ENCODE results near the gene ABTB1. TPM values are rescaled to one million over a fixed set of nuclear protein-coding genes. Genes with fewer than 3 reads are reported as not detected.

ABTB1 gene
- polyA plus RNA-seq, 1 of the 3 experiments (the other 2 are of a cell fraction), result 30.8 TPM

- no peak for TF ChIP-seq USF1 (IDR thresholded peaks at IDR 0.05; ENCODE audit: borderline replicate concordance, low read depth)
- no peak for TF ChIP-seq USF2 (IDR thresholded peaks at IDR 0.05; ENCODE audit: borderline replicate concordance, low read depth, low read length)
- no peak for TF ChIP-seq GATA2 (CRISPR knock-in tag; IDR thresholded peaks at IDR 0.05)
- no peak for TF ChIP-seq NFIC (IDR thresholded peaks at IDR 0.05; ENCODE audit: borderline replicate concordance)
These were observed 50.3 kb downstream of the ABTB1 start (continued) for GRCh38 chr3:127723011-127723567.

- no peak overlapping the region for H3K27ac ChIP-seq (ENCODE audit: low read depth in 2 of 2, low read length in 1 of 2)
- TF ChIP-seq USF2 (IDR thresholded peaks at IDR 0.05; ENCODE audit: borderline replicate concordance, low read depth, low read length) (no peak), PBX3 (IDR thresholded peaks at IDR 0.05) (no peak), FOXM1 (IDR thresholded peaks at IDR 0.05; ENCODE audit: low read depth) (no peak), FOXJ3 (CRISPR knock-in tag; IDR thresholded peaks at IDR 0.05) (no peak), NFIC (IDR thresholded peaks at IDR 0.05; ENCODE audit: borderline replicate concordance) (no peak), SMC3 (IDR thresholded peaks at IDR 0.05; ENCODE audit: low read depth, low read length) (no peak), CTCF (IDR thresholded peaks at IDR 0.05) (no peak), ELF1 (IDR thresholded peaks at IDR 0.05) (no peak), GABPA (IDR thresholded peaks at IDR 0.05; ENCODE audit: low read depth) (no peak), SIN3A (IDR thresholded peaks at IDR 0.05; ENCODE audit: borderline replicate concordance, low read depth, low read length) (no peak), EP300 (IDR thresholded peaks at IDR 0.05; ENCODE audit: borderline replicate concordance in 1 of 2, low read depth in 1 of 2, low read length in 1 of 2) (no peak), TEAD4 (IDR thresholded peaks at IDR 0.05; ENCODE audit: borderline replicate concordance, insufficient read depth) (no peak), IRF3 (IDR thresholded peaks at IDR 0.05; ENCODE audit: low read depth, low read length) (no peak), RFX5 (IDR thresholded peaks at IDR 0.05; ENCODE audit: low read length) (no peak), EZH2phosphoT487 (IDR thresholded peaks at IDR 0.05; ENCODE audit: borderline replicate concordance, low read depth) (no peak), REST (IDR thresholded peaks at IDR 0.05; ENCODE audit: low read depth, low read length) (no peak), GATA2 (CRISPR knock-in tag; IDR thresholded peaks at IDR 0.05) (no peak)
- no peak overlapping the region for H3K9ac ChIP-seq
- H4K20me1 ChIP-seq (ENCODE audit: insufficient read depth), result no peaks in the 10 kb centered on the region
- peaks cover 0 to 32% of the 10 kb centered on the region in 2 experiments; a peak in 2 of 4 replicates for H3K4me1 ChIP-seq (ENCODE audit: control insufficient read depth in 1 of 2, insufficient read depth in 2 of 2, low read depth in 1 of 2, low read length in 1 of 2)
- H3K9me3 ChIP-seq, result no peaks in the 10 kb centered on the region
- H3K79me2 ChIP-seq (ENCODE audit: insufficient read depth), result no peaks in the 10 kb centered on the region
- no peaks in the 10 kb centered on the region for H3K36me3 ChIP-seq (replicated peaks in 1 of 2; ENCODE audit: control insufficient read depth in 1 of 2, insufficient read depth in 2 of 2, low read length in 1 of 2)
- no peak overlapping the region for H3K4me2 ChIP-seq
- WGBS (ENCODE audit: low lambda C conversion rate), result 73% methylated on average over 3 of the region's 3 CpGs
- no peak overlapping the region for H3K4me3 ChIP-seq (ENCODE audit: low read depth in 2 of 2, low read length in 1 of 2)
- no peak for DNase-seq
- H3K9me2 ChIP-seq, result no peaks in the 10 kb centered on the region
- H2AFZ ChIP-seq (ENCODE audit: low read depth), result no peak overlapping the region
- CTCF ChIA-PET, result interaction anchor here (1.0 kb wide), 1 partner anchor 23 kb away, joined by 3 read pairs; no protein-coding TSS in a partner anchor
- POLR2A ChIA-PET, result no interaction called here
- no peaks in the 10 kb centered on the region for H3K27me3 ChIP-seq (ENCODE audit: insufficient read depth)
- H3F3A ChIP-seq (replicated peaks; ENCODE audit: insufficient read depth), result no peaks in the 10 kb centered on the region
These were observed 54.1 kb downstream of the ABTB1 start for GRCh38 chr3:127726894-127727293.
